Lung microvascular endothelial cell (primary cell): ENCODE measurements around the gene S1PR4. TPM values are rescaled to one million over a fixed set of nuclear protein-coding genes. Genes with fewer than 3 reads are reported as not detected.
"Not testable (repeated sequence)": the region's sequence is repeated elsewhere in the genome, so short reads cannot be mapped to it uniquely, and the experiment has no call there.

Source experiments
- DNase-seq, 2 donors: peaks; one replicate each; pipeline versions ENCODE4 v3.0.0 to v3.0.0-alpha.2; 2010; ENCODE audit warnings: low read depth in 2 of 2
- total RNA-seq: library from RNA; depleted of rRNA; stranded (reverse); fragments of >200 nt; gene quantifications from 2 replicates; pipeline ENCODE4 v1.2.1, GENCODE V29; 2014

S1PR4 gene
- total RNA-seq, 1 donor from 2014 or later, result under 0.01 TPM

- DNase-seq, result no peak
These were observed 26.2 kb upstream of the S1PR4 start for GRCh38 chr19:3152419-3152780.

GRCh38 chr19:3153286-3154230 lies 25.0 kb upstream of the S1PR4 start:
- DNase-seq, result no peak

GRCh38 chr19:3154447-3154846 lies 24.1 kb upstream of the S1PR4 start:
- not testable (repeated sequence) for DNase-seq

- DNase-seq, result peak; percentile 97 to 100
These were observed 23.4 kb upstream of the S1PR4 start for GRCh38 chr19:3154957-3155736.

GRCh38 chr19:3157096-3157845 lies 21.3 kb upstream of the S1PR4 start:
- no peak for DNase-seq

- DNase-seq, result no peak
These were observed 19.0 kb upstream of the S1PR4 start for GRCh38 chr19:3159565-3159964.

- DNase-seq, result no peak
These were observed 18.4 kb upstream of the S1PR4 start for GRCh38 chr19:3160219-3160618.

GRCh38 chr19:3161453-3161852 lies 17.1 kb upstream of the S1PR4 start:
- DNase-seq, result peak; percentile 51 to 70

- no peak for DNase-seq
These were observed 15.9 kb upstream of the S1PR4 start for GRCh38 chr19:3162418-3163229.

- peak; percentile 67 to 75 for DNase-seq
These were observed 15.2 kb upstream of the S1PR4 start for GRCh38 chr19:3163230-3163886.

GRCh38 chr19:3163943-3164342 lies 14.6 kb upstream of the S1PR4 start:
- DNase-seq, result no peak

- no peak for DNase-seq
These were observed 10.9 kb upstream of the S1PR4 start for GRCh38 chr19:3167533-3168272.

GRCh38 chr19:3171894-3172672 lies 6.5 kb upstream of the S1PR4 start:
- no peak for DNase-seq

GRCh38 chr19:3172673-3173000 lies 5.9 kb upstream of the S1PR4 start:
- DNase-seq, result not testable (repeated sequence)

GRCh38 chr19:3175781-3176714 lies 2.5 kb upstream of the S1PR4 start:
- peak in 1 of 2 donors; percentile 52 for DNase-seq

GRCh38 chr19:3176715-3177501 lies 1.7 kb upstream of the S1PR4 start:
- DNase-seq, result peak in 1 of 2 donors; percentile 33
